GM12878 (cell line): ENCODE data around the gene EHD4. TPM values are rescaled to one million over a fixed set of nuclear protein-coding genes. Genes with fewer than 3 reads are reported as not detected.
A peak's percentile ranks its signal among the peaks of the same experiment; 100 is the strongest.

Experiments
- ATAC-seq: fragments of 200-7000 bp; cut with Tn5 transposase; 3 replicates; pipeline ENCODE4 v1.9.1; 2020; ENCODE audit warnings: mild to moderate bottlenecking, moderate library complexity
- BruUV-seq: library from RNA; stranded (reverse); fragments of 400-500 nt; replicated peaks from 2 replicates; lab custom pipeline; 2021; lab: Mats Ljungman, UMichigan
- CTCF ChIA-PET: fragments of 300-600 bp; sonication (Branson Sonifier 250); formaldehyde crosslinking; extraction: SDS; loops from one replicate; lab custom pipeline; 2021; ENCODE audit warnings: inconsistent platforms; lab: Yijun Ruan, JAX
- POLR2A ChIA-PET: fragments of 350-600 bp; formaldehyde crosslinking; extraction: SDS; loops from one replicate; lab custom pipeline; 2021; ENCODE audit warnings: inconsistent platforms; lab: Charles Lee
- RAD21 ChIA-PET: fragments of 300-600 bp; sonication (Branson Sonifier 250); formaldehyde crosslinking; loops from one replicate; lab custom pipeline; 2023; ENCODE audit warnings: antibody characterized with exemption; ENCODE audit not compliant: unreplicated experiment; lab: Charles Lee
- SMC1A ChIA-PET: fragments of 300-600 bp; sonication (Branson Sonifier 250); formaldehyde crosslinking; loops from one replicate; lab custom pipeline; 2023; ENCODE audit not compliant: unreplicated experiment, uncharacterized antibody; lab: Charles Lee
- DNase-seq: peaks from one replicate; pipeline ENCODE4 v3.0.0-alpha.2; 2011; ENCODE audit warnings: low read depth, low spot score
- FAIRE-seq: peaks from 3 replicates; lab custom pipeline; 2011; peaks lifted over from hg19 to GRCh38; lab: Jason Lieb, UNC
- H2AFZ ChIP-seq: 2 replicates; pipeline ENCODE4 v1.6.0; 2011; ENCODE audit warnings: low read depth, low read length, control low read depth; ENCODE audit not compliant: control insufficient read depth
- H3K27ac ChIP-seq: 2 replicates; pipeline ENCODE4 v1.5.1; 2011; ENCODE audit warnings: control low read depth; ENCODE audit not compliant: control insufficient read depth, insufficient read depth
- H3K27me3 ChIP-seq, 2 experiments: replicated peaks in 1 of 2; 2 replicates each; pipeline versions ENCODE4 v1.6.0 to v1.6.1; 2011; ENCODE audit warnings: low read length in 1 of 2; ENCODE audit not compliant: control insufficient read depth in 2 of 2, insufficient read depth in 2 of 2
- H3K36me3 ChIP-seq, 2 experiments: 2 replicates each; pipeline ENCODE4 v1.5.1; 2011; ENCODE audit warnings: low read length in 1 of 2; ENCODE audit not compliant: control insufficient read depth in 2 of 2, insufficient read depth in 2 of 2
- H3K4me1 ChIP-seq: 2 replicates; pipeline ENCODE4 v1.6.1; 2011; ENCODE audit warnings: mild to moderate bottlenecking, low read length, moderate library complexity, mixed read lengths; ENCODE audit not compliant: control insufficient read depth, insufficient read depth
- H3K4me2 ChIP-seq: 2 replicates; pipeline ENCODE4 v1.6.0; 2011; ENCODE audit warnings: control low read depth; ENCODE audit not compliant: control insufficient read depth, insufficient read depth
- H3K4me3 ChIP-seq: fragments of 200-600 bp; sonication (generic); 2 replicates; pipeline ENCODE4 v1.5.1; 2016
- H3K79me2 ChIP-seq: 2 replicates; pipeline ENCODE4 v1.6.0; 2011; ENCODE audit warnings: low read length; ENCODE audit not compliant: control insufficient read depth, insufficient read depth
- H3K9ac ChIP-seq: 2 replicates; pipeline ENCODE4 v1.8.0; 2011; ENCODE audit warnings: low read length, control low read depth, mixed read lengths; ENCODE audit not compliant: control insufficient read depth, insufficient read depth
- H3K9me3 ChIP-seq: replicated peaks from 3 replicates; pipeline ENCODE4 v1.5.1; 2011; ENCODE audit warnings: mild to moderate bottlenecking, low read length; ENCODE audit not compliant: control insufficient read depth, insufficient read depth
- H4K20me1 ChIP-seq: 2 replicates; pipeline ENCODE4 v1.6.0; 2011; ENCODE audit not compliant: control insufficient read depth, insufficient read depth
- E2F8 ChIP-seq: fragments of 450-650 bp; IDR thresholded peaks from 2 replicates; pipeline ENCODE4 v1.6.1; 2018; ENCODE audit warnings: mild to moderate bottlenecking, low read depth, moderate library complexity; ENCODE audit not compliant: partially characterized antibody
- FOXK2 ChIP-seq: fragments of 450-650 bp; IDR thresholded peaks from 2 replicates; pipeline ENCODE4 v1.6.1; 2017; ENCODE audit warnings: mild to moderate bottlenecking, moderate library complexity
- HDAC2 ChIP-seq: fragments of 200-600 bp; sonication (generic); IDR thresholded peaks from 2 replicates; pipeline ENCODE4 v1.6.1; 2017
- KLF5 ChIP-seq: fragments of 450-650 bp; IDR thresholded peaks from 2 replicates; pipeline ENCODE4 v1.6.1; 2014; ENCODE audit warnings: mild to moderate bottlenecking; ENCODE audit not compliant: partially characterized antibody
- MAX ChIP-seq: IDR thresholded peaks from 2 replicates; pipeline ENCODE4 v1.6.1; 2012; ENCODE audit warnings: low read depth, low read length, improper control_type of control experiment
- MLLT1 ChIP-seq: fragments of 450-650 bp; IDR thresholded peaks from 2 replicates; pipeline ENCODE4 v1.6.1; 2016; ENCODE audit warnings: mild to moderate bottlenecking
- NFXL1 ChIP-seq: fragments of 450-650 bp; IDR thresholded peaks from 2 replicates; pipeline ENCODE4 v1.6.1; 2017; ENCODE audit warnings: antibody characterized with exemption, mild to moderate bottlenecking, borderline replicate concordance
- PBX3 ChIP-seq: IDR thresholded peaks from 2 replicates; pipeline ENCODE4 v1.6.1; 2011; ENCODE audit warnings: mild to moderate bottlenecking, low read depth, low read length, moderate library complexity; ENCODE audit not compliant: insufficient replicate concordance
- POU2F2 ChIP-seq: IDR thresholded peaks from 3 replicates; pipeline ENCODE4 v1.6.1; 2011; ENCODE audit warnings: low read depth, mild to moderate bottlenecking, low read length, borderline replicate concordance
- SMAD5 ChIP-seq: IDR thresholded peaks from 2 replicates; pipeline ENCODE4 v1.6.1; 2016; ENCODE audit warnings: antibody characterized with exemption, low read depth
- USF1 ChIP-seq: IDR thresholded peaks from 2 replicates; pipeline ENCODE4 v1.6.1; 2011; ENCODE audit warnings: borderline replicate concordance, low read depth, mild to moderate bottlenecking, moderate library complexity, mixed read lengths, low read length; ENCODE audit not compliant: insufficient read depth; ENCODE audit errors: extremely low read length
- ZBED1 ChIP-seq: IDR thresholded peaks from 2 replicates; pipeline ENCODE4 v1.6.1; 2016; ENCODE audit warnings: borderline replicate concordance
- WGBS: methylation state at CpG from one replicate; pipeline ENCODE4 v1.1.6; 2016; ENCODE audit warnings: low lambda C conversion rate; ENCODE audit not compliant: insufficient replicate concordance, insufficient coverage; ENCODE audit errors: missing lambda C conversion rate; 5-methylcytosine and 5-hydroxymethylcytosine counted together
- in situ Hi-C: fragments of 300-500 bp; cut with MboI; formaldehyde crosslinking; loops from 9 replicates; pipeline ENCODE4 v1.14.3; 2018; ENCODE audit warnings: mixed read lengths
- intact Hi-C: fragments of 100-400 bp; cut with micrococcal nuclease; formaldehyde crosslinking; loops from one replicate; pipeline ENCODE4 v1.14.2; 2022; ENCODE audit not compliant: unreplicated experiment
- polyA plus RNA-seq, 11 experiments: library from polyadenylated mRNA; depleted of rRNA in 4 of 11; unstranded in 6 of 11; stranded (reverse) in 5 of 11; fragments of >200 nt; fragmentation: Nextera tagmentation in 4 of 11; fragmentation: Illumina TruSeq in 1 of 11; extraction: Ambion mirVana in 4 of 11; extraction: Trizol in 1 of 11; gene quantifications; 1 replicate in 1 of 11; 2 replicates in 10 of 11; pipeline versions ENCODE4 v1.2.1 to v1.2.3, GENCODE V29; 2011 to 2016; ENCODE audit warnings: inconsistent platforms in 2 of 11, missing spikeins in 2 of 11, low read depth in 1 of 11
- total RNA-seq, 4 experiments: library from RNA; depleted of rRNA in 3 of 4; stranded (reverse); fragments of >200 nt in 3 of 4; fragmentation: Illumina TruSeq in 1 of 4; extraction: Trizol in 1 of 4; gene quantifications; 2 replicates each; pipeline versions ENCODE4 v1.2.1 to v1.2.3, GENCODE V29; 2013 to 2021

The EHD4 gene
- total and polyA plus RNA-seq, 10 of the 15 experiments (the other 5 are each of a cell fraction or from before 2014, with no cell fraction given): 4.2 to 62.9 (median 44.7) TPM

GRCh38 chr15:41894791-41895463, 77.4 kb downstream of the EHD4 start:
- peaks cover 15% of the 10 kb centered on the region for H3K4me1 ChIP-seq
- H4K20me1 ChIP-seq: no peaks in the 10 kb centered on the region
- ChIA-PET CTCF (interaction anchor here (0.6 to 2.6 kb wide), 5 partner anchors 8 to 134 kb away, joined by 3 to 16 read pairs (median 3); no protein-coding TSS in a partner anchor), POLR2A (no interaction called here), SMC1A (interaction anchor here (0.6 to 1.2 kb wide), 2 partner anchors 111 to 168 kb away, joined by 3 read pairs; no protein-coding TSS in a partner anchor), RAD21 (interaction anchor here (0.8 to 1.3 kb wide), 2 partner anchors 10 to 122 kb away, joined by 3 to 6 read pairs; no protein-coding TSS in a partner anchor)
- H3K9me3 ChIP-seq: no peaks in the 10 kb centered on the region
- H3K4me2 ChIP-seq: peak overlapping the region; percentile 28
- H3K27ac ChIP-seq: no peak overlapping the region
- H3K27me3 ChIP-seq: no peaks in the 10 kb centered on the region
- H2AFZ ChIP-seq: no peak overlapping the region
- in situ Hi-C loops (no loop called here), intact Hi-C loops (no loop called here)
- peaks cover 4 to 13% of the 10 kb centered on the region in 2 experiments for H3K36me3 ChIP-seq
- no peaks in the 10 kb centered on the region for H3K79me2 ChIP-seq
- FAIRE-seq (peak; percentile 96), DNase-seq (peak; percentile 54), ATAC-seq (peak; percentile 97)
- no peak overlapping the region; the same call in 1 of the 2 replicates for H3K4me3 ChIP-seq
- BruUV-seq: no TSS peak
- no peak overlapping the region for H3K9ac ChIP-seq
- WGBS: 6% methylated on average over 23 of the region's 24 CpGs
- no peak for TF ChIP-seq MLLT1
- TF ChIP-seq ZBED1: no peak
- TF ChIP-seq PBX3: no peak
- no peak for TF ChIP-seq E2F8
- TF ChIP-seq USF1: no peak
- 0 out of 2 replicates have a peak, but pooled peaks have one; percentile 10 for TF ChIP-seq MAX
- TF ChIP-seq HDAC2: no peak
- TF ChIP-seq SMAD5: no peak
- TF ChIP-seq KLF5: no peak
- no peak for TF ChIP-seq FOXK2
- no peak for TF ChIP-seq NFXL1
- TF ChIP-seq POU2F2: 0 out of 3 replicates have a peak, but pooled peaks have one; percentile 18
